Vagina (tissue), 2 donors: ENCODE results near the gene TREML1. TPM values are rescaled to one million over a fixed set of nuclear protein-coding genes. Genes with fewer than 3 reads are reported as not detected.
A peak's percentile ranks its signal among the peaks of the same experiment; 100 is the strongest.

ENCODE experiments used
- DNase-seq, 2 donors: peaks; one replicate each; pipeline ENCODE4 v3.0.0-alpha.2; 2017; ENCODE audit errors: extremely low spot score in 2 of 2
- H3K27ac ChIP-seq: fragments of 200-600 bp; sonication (generic); one replicate; pipeline ENCODE4 v1.5.1; 2019
- H3K27me3 ChIP-seq: fragments of 200-600 bp; sonication (generic); one replicate; pipeline ENCODE4 v1.5.1; 2019
- H3K36me3 ChIP-seq, 2 donors: fragments of 200-600 bp; sonication (generic); one replicate each; pipeline ENCODE4 v1.5.1; 2017 to 2019
- H3K4me1 ChIP-seq: fragments of 200-600 bp; sonication (generic); one replicate; pipeline ENCODE4 v1.5.1; 2019
- H3K4me3 ChIP-seq, 2 donors: fragments of 200-600 bp; sonication (generic); 1 replicate in 1 of 2; 2 replicates in 1 of 2; pipeline ENCODE4 v1.5.1; 2016 to 2019
- H3K9me3 ChIP-seq: fragments of 200-600 bp; sonication (generic); one replicate; pipeline ENCODE4 v1.5.1; 2019
- POLR2A ChIP-seq, 2 donors: fragments of 450-650 bp; IDR thresholded peaks; one replicate each; pipeline ENCODE4 v1.6.1; 2017; ENCODE audit warnings: antibody characterized with exemption in 2 of 2, mild to moderate bottlenecking in 2 of 2, moderate library complexity in 2 of 2
- POLR2AphosphoS5 ChIP-seq, 2 donors: sonication (generic); formaldehyde crosslinking; IDR thresholded peaks; one replicate each; pipeline ENCODE4 v1.9.0; 2017; ENCODE audit warnings: antibody characterized with exemption in 2 of 2, mild to moderate bottlenecking in 2 of 2, low read depth in 1 of 2; ENCODE audit not compliant: insufficient read depth in 1 of 2
- intact Hi-C: fragments of 100-400 bp; cut with DNase I; formaldehyde crosslinking; loops from one replicate; pipeline ENCODE4 v1.15.1; 2023
- total RNA-seq: library from RNA; depleted of rRNA; stranded (reverse); fragments of >200 nt; gene quantifications from one replicate; pipeline ENCODE4 v1.2.3, GENCODE V29; 2016
- TF ChIP-seq, protein P1 (sequence below), 3 experiments: fragments of 450-650 bp in 2 of 3; fragments of 200-600 bp in 1 of 3; sonication (generic) in 1 of 3; IDR thresholded peaks; one replicate each; pipeline ENCODE4 v1.5.1; 2017 to 2019; ENCODE audit warnings: antibody characterized with exemption in 3 of 3, mild to moderate bottlenecking in 2 of 3, moderate library complexity in 2 of 3

Gene TREML1
- total RNA-seq, 1 donor from 2014 or later, result not detected

DNA sequence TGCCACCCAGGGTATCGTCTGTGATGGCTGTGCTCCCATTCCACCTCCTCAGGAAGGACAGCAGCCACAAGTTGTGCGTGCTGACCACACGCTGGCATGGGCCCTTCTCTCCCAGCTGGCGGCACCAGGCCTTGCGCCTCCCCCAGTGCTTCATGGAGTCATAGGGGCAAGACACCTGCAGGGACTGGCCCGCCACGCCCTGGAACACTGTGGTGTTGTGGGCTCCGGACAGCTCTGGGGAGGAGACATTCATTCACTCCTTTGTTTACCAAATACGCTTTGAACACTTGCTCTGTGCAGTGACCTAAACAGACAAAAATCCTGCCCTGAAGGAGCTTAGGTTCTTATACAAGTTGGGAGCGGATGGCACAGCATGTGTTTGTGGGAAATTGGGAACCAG lies 7.2 kb upstream of the TREML1 start:
- peak in 1 of 2 donors; percentile 61 for DNase-seq
- intact Hi-C loops, result no loop called here
- Histone ChIP-seq H3K4me1 (no peaks in the 10 kb centered on the region), H3K27me3 (no peaks in the 10 kb centered on the region), H3K27ac (no peak overlapping the region), H3K9me3 (no peaks in the 10 kb centered on the region), H3K4me3 (no peak overlapping the region), H3K36me3 (no peaks in the 10 kb centered on the region)
- TF ChIP-seq POLR2A (IDR thresholded peaks at IDR 0.05) (no peak), POLR2AphosphoS5 (IDR thresholded peaks at IDR 0.05; ENCODE audit: insufficient read depth in 1 of 2, low read depth in 1 of 2) (no peak)
- TF ChIP-seq, protein P1, sequence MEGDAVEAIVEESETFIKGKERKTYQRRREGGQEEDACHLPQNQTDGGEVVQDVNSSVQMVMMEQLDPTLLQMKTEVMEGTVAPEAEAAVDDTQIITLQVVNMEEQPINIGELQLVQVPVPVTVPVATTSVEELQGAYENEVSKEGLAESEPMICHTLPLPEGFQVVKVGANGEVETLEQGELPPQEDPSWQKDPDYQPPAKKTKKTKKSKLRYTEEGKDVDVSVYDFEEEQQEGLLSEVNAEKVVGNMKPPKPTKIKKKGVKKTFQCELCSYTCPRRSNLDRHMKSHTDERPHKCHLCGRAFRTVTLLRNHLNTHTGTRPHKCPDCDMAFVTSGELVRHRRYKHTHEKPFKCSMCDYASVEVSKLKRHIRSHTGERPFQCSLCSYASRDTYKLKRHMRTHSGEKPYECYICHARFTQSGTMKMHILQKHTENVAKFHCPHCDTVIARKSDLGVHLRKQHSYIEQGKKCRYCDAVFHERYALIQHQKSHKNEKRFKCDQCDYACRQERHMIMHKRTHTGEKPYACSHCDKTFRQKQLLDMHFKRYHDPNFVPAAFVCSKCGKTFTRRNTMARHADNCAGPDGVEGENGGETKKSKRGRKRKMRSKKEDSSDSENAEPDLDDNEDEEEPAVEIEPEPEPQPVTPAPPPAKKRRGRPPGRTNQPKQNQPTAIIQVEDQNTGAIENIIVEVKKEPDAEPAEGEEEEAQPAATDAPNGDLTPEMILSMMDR (IDR thresholded peaks at IDR 0.05), result no peak

DNA sequence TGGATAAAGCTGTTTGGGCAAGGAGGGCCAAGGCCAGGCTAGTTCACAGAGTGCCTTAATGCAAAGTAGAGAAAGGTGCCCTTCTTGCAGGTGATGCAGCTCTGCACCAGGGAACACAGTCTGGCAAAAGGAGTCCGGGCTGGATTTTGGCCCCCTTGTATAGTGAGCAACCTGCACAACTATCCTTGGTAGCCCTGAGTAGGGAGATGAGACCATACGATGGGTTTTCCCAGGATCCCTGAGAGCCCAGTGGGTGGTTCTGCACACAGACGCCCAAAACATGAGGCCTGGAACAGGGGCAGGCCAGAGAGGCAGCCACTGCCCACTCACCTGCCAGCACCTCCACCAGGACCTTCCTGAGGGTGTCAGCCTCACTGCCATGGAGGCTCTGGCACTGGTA lies 6.8 kb upstream of the TREML1 start:
- H3K36me3 ChIP-seq, result no peaks in the 10 kb centered on the region
- intact Hi-C loops, result no loop called here
- no peak overlapping the region for H3K27ac ChIP-seq
- no peaks in the 10 kb centered on the region for H3K27me3 ChIP-seq
- no peak overlapping the region for H3K4me3 ChIP-seq
- no peaks in the 10 kb centered on the region for H3K4me1 ChIP-seq
- no peaks in the 10 kb centered on the region for H3K9me3 ChIP-seq
- TF ChIP-seq POLR2AphosphoS5 (IDR thresholded peaks at IDR 0.05; ENCODE audit: insufficient read depth in 1 of 2, low read depth in 1 of 2), result no peak
- TF ChIP-seq, protein P1 (IDR thresholded peaks at IDR 0.05), result no peak
- DNase-seq, result peak in 1 of 2 donors; percentile 70

DNA sequence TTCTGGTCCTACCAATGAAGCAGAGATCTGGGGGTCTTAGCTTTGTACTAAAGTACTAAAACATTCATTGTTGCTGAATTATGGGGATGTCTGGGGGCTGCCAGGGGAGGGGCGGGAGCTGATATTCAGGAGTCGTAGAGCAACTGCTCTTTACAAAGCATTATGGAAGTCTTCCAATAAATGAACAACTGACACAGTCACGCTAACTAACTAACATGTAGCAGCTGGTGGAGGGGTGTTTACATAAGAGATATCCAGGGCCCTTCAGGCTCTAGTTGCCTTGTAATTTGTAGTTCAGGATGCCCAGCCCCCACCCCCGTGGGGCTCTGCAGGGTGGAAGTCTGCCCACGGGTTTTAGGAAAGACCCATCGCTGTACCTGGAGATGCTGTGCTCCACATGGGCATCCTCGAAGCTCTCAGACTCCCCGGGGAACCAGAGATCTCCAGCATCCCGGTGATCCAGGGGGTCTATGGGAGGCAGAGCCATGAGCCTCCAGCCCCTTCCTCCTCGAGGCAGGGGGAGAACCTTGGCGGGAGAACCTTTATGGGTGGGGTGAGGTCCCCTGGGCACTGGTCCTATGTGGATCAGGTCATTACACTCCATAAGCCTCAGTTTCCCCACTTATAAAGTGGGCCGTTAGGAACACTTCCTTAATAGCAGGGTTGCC lies 5.4 kb upstream of the TREML1 start:
- H3K27ac ChIP-seq, result no peak overlapping the region
- no peak overlapping the region for H3K4me3 ChIP-seq
- TF ChIP-seq POLR2AphosphoS5 (IDR thresholded peaks at IDR 0.05; ENCODE audit: insufficient read depth in 1 of 2, low read depth in 1 of 2) (no peak), POLR2A (IDR thresholded peaks at IDR 0.05) (no peak)
- TF ChIP-seq, protein P1 (IDR thresholded peaks at IDR 0.05), result no peak
- DNase-seq, result peak in 1 of 2 donors; percentile 72
- intact Hi-C loops, result no loop called here
- H3K36me3 ChIP-seq, result no peaks in the 10 kb centered on the region
- no peaks in the 10 kb centered on the region for H3K27me3 ChIP-seq
- H3K9me3 ChIP-seq, result no peaks in the 10 kb centered on the region
- no peaks in the 10 kb centered on the region for H3K4me1 ChIP-seq

DNA sequence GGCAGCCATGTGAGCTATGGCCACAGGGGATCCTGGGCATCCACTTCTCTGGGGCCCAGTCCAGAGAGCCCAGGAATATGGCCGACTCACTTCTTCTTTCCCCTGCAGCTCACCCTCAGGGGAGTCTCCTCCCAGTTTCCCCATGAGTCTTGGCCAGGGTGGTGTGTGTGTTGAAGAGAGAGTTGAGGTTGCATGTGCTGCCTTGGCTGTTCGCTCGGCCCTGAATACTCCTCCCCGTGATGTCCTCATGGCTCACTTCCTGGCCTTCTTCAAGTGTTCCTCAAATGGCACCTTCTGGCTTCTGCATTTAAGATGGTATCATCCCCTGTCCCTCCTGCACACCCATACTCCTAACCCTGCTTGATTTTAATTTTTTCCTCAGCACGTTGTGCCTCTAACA lies 3.2 kb upstream of the TREML1 start:
- Histone ChIP-seq H3K4me1 (no peaks in the 10 kb centered on the region), H3K4me3 (no peak overlapping the region), H3K9me3 (no peaks in the 10 kb centered on the region), H3K27ac (no peak overlapping the region), H3K27me3 (no peaks in the 10 kb centered on the region), H3K36me3 (no peaks in the 10 kb centered on the region)
- TF ChIP-seq, protein P1 (IDR thresholded peaks at IDR 0.05), result no peak
- TF ChIP-seq POLR2AphosphoS5 (IDR thresholded peaks at IDR 0.05; ENCODE audit: insufficient read depth in 1 of 2, low read depth in 1 of 2) (no peak), POLR2A (IDR thresholded peaks at IDR 0.05) (no peak)
- DNase-seq, result peak in 1 of 2 donors; percentile 77
- intact Hi-C loops, result no loop called here

DNA sequence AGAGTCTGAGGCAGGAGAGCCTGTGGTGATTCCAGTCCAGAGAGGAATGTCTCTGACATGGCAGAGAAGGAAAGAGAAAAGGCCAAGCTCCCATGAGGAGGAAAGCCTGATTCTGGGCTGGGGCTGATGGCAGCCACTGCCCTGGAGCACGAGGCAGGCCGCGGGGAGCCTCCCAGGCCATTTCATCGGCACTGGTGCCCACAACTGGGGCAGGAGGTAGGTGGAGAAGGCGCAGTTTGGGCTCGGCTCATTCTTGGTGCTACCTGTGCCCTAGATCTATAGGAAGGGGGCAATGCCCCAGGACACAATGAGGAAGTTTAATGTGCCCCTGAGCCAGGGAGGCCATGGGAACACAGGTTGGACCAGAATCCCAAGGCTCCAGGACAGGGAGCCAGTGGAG lies 2.6 kb upstream of the TREML1 start:
- peak in 1 of 2 donors; percentile 87 for DNase-seq
- H3K4me3 ChIP-seq, result no peak overlapping the region

More for the DNA sequence above, 2.6 kb upstream of the TREML1 start:
- Histone ChIP-seq H3K4me1 (no peaks in the 10 kb centered on the region), H3K27me3 (no peaks in the 10 kb centered on the region), H3K36me3 (no peaks in the 10 kb centered on the region), H3K9me3 (no peaks in the 10 kb centered on the region), H3K27ac (no peak overlapping the region)
- intact Hi-C loops, result no loop called here
- TF ChIP-seq POLR2A (IDR thresholded peaks at IDR 0.05) (no peak), POLR2AphosphoS5 (IDR thresholded peaks at IDR 0.05; ENCODE audit: insufficient read depth in 1 of 2, low read depth in 1 of 2) (no peak)
- TF ChIP-seq, protein P1 (IDR thresholded peaks at IDR 0.05), result no peak
